Stimulated activated CD8-positive, alpha-beta memory T cell treated with anti-CD3 and anti-CD28 coated beads, Interleukin-4, amount 100 ng/mL, for 48 hours (primary cell): ENCODE data around the gene TRPC5OS.

Experiments
- DNase-seq: peaks from one replicate; pipeline ENCODE4 v3.0.0-alpha.2; 2020

The TRPC5OS gene

DNA sequence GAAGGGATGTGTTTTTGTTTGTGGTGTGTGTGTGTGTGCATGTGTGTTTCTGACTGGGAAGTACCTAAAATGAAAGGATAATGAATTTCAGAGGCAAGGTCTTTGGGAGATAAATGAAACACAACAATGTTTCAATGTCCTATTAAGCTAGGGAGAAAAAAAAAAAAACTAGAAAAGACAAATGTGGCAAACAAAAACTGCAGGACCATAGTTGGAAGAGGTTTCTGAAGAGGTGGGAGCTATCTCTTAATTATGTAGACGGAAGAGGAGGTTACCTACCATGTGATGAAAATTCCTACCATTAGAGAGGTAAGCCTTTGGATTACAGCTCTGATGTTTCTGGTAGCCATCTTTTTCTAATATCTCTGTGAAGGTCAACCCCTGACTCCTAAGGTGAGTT, at the start of gene TRPC5OS:
Gene TRPC5OS (plus strand): TSS at position 301 of the 400 bp plus-strand sequence. CDS start 25,669 bp downstream, outside the sequence.
- no peak for DNase-seq

DNA sequence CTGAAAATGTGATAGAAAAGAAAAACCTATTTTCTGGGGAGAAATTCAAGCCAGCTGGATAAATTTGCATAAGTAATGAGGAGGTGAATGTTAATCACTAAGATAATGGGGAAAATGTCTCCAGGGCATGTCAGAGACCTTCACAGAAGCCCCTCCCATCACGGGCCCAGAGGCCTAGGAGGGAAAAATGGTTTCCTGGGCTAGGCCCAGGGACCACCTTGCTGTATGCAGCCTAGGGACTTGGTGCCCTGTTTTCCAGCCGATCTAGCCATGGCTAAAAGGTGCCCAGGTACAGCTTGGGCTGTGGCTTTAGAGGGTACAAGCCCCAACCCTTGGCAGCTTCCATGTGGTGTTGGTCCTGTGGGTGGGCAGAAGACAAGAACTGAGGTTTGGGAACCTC, 46.6 kb upstream of the TRPC5OS start:
- DNase-seq = no peak

DNA sequence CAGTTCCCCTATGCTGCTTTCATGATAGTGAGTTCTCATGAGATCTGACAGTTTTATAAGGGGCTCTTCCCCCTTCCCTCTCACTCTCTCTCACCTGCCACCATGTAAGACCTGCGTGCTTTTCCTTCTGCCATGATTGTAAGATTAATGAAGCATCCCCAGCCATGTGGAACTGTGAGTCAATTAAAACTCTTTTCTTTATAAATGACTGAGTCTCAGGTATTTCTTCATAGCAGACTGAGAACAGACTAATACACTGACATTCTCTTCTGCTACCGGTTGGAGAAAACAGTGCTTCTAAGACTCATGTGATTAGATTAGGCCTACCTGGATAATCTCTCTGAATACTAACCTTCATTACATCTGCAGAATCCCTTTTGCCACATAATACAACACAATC, 45.4 kb upstream of the TRPC5OS start:
- DNase-seq = no peak

DNA sequence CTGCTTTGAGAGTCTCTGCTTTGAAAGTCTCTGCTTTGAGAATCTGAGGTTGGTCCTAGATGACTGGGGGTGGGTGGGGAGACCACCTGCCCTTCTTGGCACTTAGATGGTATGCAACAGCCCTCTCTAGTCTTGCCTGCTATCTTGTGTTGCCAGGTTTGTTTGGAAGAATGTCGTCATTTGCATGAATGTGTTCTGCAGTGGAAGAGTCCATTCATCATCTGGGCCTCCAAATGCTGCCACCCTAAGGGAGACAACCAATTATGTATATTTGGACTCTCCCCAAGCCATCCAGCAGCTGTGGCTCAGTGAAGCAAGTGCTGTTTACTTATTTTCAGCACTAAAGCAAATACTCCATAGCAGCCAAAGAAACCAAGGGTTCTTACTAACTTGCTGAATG, 44.6 kb upstream of the TRPC5OS start:
- no peak for DNase-seq

DNA sequence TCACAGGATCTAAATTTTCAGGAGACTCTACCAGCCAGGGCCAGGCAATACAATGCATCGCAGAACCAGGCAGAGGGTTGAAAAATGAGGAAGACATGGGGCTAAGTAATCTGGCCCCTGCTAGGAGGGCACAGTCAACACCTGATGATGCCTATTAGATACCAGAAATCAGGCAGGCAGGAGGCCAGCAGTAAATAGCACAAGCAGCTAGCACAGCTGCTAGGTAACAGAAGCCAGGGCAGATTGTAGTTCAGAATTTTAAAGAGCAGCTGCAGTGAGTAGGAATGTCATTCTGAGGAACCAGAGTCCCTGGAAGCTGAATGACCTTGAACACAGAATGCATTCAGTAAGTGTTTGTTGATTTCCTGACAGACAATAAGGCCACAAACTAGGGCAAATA, 38.8 kb upstream of the TRPC5OS start:
- DNase-seq = no peak

DNA sequence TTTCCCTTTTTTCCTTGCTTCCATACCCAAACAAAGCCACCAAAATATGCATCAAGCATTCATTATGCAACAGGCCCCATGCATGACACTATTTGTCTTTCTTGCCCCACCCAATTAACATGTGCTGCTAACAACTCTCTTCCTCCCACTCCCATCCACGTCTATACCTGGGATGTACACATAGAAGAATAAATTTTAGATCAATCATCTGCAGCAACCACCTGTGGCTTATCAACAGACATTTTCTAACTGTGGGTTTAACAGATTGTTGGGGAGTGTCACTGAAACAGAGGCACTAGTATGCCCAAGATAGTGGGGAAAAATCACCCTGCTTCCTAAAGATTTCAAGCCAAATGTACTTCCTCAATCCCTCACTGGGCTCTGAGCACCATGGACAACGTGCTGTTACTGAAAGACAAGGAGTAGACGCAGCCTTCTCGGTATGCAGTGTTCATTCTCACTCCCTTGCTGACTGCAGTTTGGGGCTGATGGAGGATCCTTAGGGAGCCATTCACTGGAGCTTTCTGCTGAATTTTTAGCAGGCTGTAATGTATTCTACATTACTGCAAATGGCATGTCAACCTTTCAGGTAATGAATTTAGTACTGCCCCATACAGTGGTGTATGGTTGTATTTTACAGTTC, 28.4 kb upstream of the TRPC5OS start:
- no peak for DNase-seq

DNA sequence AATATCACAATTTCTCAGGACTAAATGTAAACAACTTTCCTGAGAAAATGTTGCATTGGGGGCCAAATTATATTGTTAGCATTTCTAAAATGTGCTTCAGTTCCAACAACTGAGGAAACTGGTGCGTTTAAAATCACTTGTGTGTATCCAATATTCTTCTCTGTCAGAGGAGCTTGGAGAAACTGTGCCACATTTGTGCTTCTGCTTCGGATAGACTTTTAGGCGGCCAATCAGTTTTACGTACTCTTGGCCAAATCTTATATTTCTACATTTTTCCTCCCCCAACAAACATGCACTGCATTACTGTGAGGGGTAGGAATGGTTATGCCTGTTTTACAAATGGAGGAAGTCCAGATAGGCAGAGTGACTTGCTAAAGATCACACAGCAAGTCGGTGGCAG, 27.4 kb upstream of the TRPC5OS start:
- no peak for DNase-seq

DNA sequence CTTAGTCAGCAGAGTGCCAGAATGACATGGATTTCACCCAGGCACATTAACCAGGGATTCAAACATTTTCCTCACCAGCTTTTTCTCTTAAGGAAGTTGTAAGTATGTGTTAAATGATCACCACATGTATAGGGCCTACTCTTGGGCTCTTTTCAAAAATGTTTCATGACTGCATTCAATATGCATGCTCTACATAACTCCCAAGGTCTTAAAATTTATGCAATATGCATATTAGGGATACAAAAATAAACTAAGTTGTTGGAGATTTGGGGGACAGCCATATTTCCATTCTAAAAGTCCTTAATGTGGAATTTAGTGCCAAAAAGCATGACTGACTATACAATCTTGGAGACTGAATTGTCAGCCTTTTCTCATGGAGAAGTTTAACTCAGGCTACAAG, 25.0 kb upstream of the TRPC5OS start:
- DNase-seq = no peak

DNA sequence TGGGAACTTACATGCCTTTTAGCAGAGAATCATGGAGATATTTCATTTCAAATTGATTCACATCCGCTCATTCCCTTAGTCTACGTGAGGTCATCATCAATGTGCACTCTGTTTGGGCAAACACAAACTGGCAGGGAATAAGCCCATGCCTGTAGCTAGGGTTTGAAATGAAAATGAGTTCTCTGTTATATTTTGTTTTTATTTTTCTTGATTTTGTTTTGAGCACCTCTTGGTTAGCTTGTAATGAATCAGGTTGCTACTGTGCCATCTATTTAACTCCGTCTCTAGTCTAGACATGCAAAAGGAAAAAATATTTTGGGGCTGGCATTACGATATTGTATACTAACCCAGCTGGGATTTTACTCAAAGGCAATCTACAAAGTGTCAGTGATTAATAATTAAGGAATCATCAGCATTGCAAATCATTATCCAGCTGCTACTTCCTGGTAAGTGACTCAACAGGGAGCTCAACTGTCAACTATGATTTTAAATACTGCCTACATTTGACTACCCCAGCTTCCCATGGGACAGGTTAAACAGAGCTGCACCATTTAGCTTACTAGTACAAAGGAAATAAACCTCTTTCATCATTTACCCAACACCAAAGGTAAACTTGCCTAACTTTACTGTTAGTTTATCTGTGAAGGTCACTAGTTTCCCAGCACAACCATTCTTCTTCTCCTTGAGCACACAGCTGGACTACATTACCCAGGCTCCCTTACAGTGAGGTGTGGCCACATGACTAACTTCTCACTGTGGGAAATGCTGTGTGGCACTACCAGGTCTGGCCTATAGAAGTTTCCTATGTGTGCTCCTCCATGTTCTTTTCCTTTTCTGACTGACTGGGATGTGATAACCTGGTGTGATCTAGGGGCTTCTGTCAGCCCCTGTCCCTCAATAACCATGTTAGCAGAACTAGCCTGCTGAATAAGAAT, 21.2 kb upstream of the TRPC5OS start:
- no peak for DNase-seq

DNA sequence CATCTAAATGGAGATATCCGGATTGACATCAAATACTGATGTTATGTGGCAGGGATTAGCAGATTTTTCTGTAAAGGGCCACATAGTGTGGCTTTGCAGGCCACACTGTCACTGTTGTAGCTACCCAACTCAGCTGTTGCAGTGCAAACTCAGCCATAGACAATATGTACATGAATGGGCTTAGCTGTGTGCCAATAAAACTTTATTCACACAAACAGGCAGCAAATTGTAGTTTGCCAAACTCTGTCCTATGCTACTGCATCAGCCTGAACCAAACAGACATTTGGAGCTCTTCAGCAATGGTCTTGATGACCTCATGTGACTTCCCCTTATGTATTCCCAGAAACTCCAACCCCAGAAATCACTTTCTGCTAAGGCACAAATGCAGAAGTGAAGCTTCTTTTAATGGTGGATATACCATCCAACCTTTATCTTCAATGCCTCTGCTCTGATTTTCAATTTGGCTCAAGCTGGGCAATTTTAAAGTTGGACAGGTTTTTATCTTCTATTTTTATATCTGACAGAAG, 18.4 kb upstream of the TRPC5OS start:
- no peak for DNase-seq

DNA sequence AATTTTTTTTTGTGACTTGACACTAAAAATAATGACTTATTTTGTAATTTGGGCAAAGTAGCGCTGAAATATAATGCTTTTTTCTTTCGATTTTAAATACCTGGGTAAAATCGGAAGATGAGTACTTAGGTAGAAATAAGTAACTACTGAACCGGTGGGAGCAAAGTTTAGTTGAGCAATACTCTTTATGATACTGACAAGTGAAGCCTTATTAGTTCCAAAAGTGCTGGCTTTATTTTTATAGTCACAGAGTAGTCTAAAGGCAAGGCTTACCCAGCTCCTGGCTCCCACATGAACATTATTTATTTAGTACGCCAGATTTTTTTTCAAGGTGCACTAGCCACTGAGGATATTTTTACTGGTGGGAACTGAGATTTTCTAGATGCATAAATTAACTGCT, 14.4 kb upstream of the TRPC5OS start:
- DNase-seq = no peak

DNA sequence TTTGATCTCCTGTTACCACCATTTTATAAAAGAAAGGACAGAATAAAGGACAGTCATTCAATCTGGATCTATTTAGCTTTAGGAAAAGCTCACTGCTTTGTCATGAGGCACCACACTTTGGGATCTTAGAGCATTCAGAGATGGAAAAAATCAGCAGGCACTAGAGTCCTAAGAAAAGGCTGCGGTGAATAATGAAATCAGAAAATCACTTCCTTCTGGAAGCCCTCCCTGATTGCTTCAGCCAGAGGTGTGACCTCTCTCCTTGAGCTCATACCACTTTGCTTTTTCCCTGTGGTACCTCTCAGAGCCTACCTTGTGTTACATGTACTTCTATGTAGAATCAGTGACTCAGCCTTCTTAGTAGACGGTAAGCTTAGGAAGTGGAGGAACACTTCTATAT, 8.7 kb upstream of the TRPC5OS start:
- no peak for DNase-seq

DNA sequence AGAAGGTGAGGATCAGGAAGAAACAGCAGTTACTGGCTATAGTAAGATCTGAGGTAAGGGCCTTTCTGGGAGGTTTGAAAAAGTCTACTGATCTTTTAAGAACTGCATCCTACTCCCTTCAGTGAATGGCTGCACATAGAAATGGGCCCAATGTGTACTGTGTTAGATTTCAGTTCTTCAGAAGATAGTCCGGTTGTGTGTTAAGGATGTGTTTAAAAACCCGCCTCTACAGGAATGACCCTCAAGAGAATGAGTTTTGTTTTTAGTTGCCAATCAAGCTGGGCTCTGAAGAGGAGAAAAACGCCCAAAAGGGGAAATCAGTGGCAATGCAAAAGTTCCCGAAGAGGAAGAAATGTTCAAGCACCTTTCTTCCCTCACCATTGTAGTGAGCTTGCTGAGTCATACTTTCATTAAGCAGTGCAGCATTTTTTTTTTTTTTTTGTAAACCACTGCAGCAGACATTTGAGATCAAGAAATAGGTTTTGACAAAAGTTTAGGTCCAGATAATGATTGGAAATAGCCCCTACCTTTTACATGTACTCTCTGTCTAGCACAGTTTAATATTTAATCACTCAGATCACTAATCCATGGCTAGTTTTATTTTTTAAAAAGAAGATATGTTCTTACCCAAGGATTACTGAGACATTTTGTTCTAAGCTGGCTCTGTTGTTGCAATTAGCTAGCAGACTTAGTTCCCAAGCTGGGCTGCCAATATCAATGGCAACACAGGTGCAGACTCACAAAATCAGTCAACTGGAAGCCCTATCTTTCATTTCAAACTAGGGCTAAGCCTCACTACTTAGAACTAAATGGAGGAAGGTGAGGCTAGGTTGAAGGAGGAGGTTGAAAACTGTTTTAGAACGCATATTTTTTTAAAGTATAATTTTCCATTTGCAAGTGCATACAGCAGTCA, 7.0 kb upstream of the TRPC5OS start:
- DNase-seq = no peak

DNA sequence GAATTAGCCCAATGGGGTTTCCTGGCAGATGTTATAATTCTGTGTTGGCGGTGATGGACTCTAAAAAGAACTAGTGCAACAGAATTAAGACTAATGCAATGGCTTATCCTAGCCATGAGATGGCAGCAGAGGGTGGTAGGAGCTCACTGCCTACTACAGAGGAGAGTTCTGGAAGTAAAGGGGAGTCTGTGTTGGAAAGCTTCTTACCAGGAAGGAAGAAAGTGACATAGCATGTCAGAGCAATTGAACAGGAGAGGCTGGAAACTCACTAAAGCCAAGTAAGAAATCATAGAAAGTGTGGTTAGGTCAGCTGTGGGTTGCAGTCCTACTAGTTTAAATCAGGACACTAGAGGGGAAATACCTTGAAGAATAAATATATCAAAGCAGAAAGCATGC, 6.3 kb upstream of the TRPC5OS start:
- no peak for DNase-seq

DNA sequence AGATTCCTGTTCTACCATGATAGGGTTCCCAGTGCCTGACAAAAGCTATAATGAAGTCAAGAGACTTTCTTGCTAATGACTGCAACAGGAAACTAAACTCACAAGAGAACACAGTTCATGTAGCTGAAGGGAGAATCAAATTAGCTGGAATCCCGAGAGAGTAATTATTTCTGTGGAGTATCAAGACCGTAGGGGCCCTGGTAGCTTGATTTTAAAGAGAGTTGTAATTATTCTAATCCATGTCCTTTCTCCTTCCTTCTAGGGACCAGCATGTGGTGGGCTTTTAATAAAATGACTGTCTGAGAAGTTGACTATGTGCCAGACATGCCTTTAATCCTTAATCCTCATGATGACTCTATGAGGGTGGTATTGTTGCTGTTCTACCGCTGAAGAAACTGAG, 1.7 kb upstream of the TRPC5OS start:
- no peak for DNase-seq

DNA sequence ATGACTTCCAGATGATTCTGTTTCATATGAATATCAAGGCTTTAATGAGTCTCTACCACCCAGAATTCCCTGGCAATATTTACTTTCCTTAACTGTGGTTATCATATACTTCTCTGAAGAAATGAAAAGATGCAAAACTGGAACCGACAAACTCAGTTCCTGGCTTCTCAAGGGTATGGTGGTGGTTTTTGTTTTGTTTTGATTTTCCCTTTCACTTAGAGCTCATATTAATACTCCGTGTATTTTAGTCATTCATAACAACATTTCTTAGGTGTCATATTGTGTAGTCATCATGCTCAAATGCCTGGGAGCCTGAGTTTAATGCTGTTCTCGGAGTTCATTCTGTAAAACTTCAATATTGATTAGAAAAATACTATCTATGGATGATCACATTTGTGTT, 665 bp downstream of the TRPC5OS start:
- DNase-seq = no peak

DNA sequence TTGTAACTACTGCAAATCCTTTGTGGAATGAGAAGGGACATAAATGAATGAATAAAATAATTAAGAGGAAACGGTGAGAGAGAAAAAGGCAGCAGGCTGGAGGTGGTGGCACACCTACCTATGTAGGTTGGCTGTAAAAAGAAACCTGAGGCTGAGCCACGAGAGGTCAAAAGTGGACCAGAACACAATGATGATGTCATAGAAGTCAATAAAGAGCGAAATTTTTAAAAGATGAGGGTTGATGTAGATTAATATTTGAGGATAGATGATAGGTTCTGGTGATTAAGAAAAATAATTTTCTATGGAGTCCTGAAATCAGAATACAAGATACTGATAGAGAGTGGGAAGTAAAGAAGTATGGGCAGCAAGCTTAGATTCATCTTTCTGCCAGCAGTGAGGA, 1.7 kb downstream of the TRPC5OS start:
- DNase-seq = no peak

DNA sequence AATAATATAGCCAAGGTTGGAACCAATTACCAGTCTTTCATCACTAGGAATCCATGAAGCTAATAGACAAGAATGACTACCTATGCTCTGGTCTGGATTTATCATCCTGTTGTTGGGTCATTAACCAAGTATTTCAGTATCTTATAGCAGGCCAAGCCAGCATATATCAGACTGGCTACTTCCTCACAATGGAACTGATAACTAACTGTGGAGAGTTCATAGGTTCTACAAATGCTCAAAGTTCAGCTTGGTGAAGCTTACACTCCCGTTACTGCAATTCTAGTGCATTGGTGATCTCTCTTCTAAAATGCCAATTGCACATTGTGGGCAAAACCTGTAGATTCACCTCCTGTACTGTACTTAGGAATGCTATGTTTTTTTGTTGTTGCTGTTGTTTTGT, 4.8 kb downstream of the TRPC5OS start:
- no peak for DNase-seq

DNA sequence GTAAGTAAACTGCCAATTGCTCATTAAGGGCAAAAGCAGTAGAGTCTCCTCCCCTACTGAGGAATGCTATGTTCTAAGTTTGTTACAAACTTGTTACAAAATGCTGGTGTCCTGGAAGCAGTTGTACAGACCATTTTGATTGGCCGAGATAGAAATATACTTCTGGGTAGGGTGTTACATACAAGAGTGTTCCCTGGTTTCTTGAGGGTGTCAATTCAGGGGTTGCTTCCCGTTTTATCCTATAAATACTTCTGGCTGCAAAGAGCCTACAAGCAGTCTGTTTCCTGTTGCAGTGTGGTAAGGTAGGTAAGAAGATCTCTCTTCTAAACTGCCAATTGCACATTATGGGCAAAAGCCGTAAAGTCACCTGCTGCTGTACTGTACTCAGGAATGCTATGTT, 5.7 kb downstream of the TRPC5OS start:
- no peak for DNase-seq

DNA sequence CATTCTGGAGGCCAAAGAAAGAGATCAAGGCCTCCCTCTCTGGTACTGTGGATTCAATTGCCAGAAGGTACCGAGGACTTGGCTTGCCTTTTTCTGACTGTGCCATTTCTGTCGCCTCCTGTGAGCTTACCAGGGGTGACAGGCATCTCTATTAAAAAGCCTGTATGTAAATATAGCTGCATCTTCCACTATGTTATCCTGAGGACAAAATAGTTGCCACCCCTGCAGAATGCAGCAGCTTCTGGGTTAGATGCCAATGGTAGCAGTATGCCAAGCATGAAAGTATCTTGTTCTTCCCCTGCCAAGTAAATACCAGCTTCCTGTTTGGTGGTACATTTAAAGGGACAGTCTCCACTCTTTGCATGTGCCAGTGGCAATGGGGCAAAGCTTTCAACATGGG, 10.7 kb downstream of the TRPC5OS start:
- DNase-seq = no peak

DNA sequence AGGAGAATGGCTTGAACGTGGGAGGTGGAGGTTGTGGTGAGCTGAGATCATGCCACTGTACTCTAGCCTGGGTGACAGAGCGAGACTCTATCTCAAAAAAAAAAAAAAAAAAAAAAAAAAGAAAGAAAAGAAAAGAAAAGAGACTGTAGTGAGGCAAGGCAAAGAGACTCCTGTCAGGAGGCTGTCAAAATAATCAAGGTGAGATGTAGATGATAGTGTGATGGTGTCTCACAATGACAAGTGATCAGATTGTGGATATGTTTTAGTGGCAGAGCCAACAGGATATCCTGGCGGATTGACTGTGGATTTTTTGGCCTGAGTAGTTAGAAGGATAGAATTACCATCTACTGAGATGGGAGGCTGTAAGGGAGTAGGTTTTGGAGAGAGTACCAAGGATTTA, 12.6 kb downstream of the TRPC5OS start:
- no peak for DNase-seq

DNA sequence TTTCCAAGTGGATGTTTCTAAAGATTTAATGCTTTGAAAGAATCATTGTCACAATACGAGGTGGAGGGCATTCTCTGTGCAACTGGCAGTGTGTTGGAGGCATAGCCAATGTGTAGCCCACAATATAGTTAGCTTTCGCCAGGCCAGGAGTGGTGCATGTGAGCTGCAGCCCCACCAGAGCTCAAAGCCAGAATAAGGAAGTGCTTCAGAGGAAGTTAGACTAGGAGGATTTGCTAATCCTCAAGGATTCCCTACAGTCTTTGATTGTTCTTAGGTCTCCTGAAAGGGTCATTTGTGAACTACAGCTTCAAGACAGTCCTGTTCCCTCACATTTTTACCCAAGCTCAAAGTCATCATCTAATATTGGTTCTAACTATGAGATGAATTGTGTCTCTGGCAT, 16.4 kb downstream of the TRPC5OS start:
- DNase-seq = no peak

DNA sequence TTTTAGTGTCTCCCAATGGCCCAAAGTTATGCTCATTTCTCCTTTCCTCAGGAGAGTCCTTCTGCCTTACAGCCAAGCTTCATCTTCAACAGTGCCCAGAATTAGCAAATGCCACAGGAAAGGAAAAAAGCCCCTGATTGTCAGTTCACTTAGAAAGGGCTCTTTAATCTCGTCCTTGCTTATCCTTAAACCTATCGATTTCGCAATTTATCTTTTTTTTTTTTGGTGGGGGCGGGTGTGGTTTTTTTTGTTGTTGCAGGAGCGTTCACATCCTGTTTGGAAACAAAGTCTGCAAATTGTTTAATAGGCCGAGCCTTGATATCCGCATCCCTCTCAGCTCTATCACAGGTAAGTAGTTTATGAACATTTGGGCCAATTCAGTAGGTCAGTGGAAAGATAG, 20.2 kb downstream of the TRPC5OS start:
- DNase-seq = no peak
